Choroid plexus epithelial cell (primary cell): Measurements from ENCODE around the gene RPS6KA5.
"Not testable (repeated sequence)": the region's sequence is repeated elsewhere in the genome, so short reads cannot be mapped to it uniquely, and the experiment has no call there.

Source experiments
- DNase-seq: peaks from one replicate; pipeline ENCODE4 v3.0.0-alpha.2; 2010; ENCODE audit warnings: low read depth
- H3K4me3 ChIP-seq: 2 replicates; pipeline ENCODE4 v1.5.1; 2011; ENCODE audit warnings: low read depth, mild to moderate bottlenecking, control low read depth, low read length, moderate library complexity
- CTCF ChIP-seq: conservative IDR thresholded peaks from 2 replicates; pipeline ENCODE4 v1.5.1; 2011; ENCODE audit warnings: low read depth, mild to moderate bottlenecking, control low read depth, inconsistent platforms, low read length, moderate library complexity

The RPS6KA5 gene

GRCh38 chr14:90987140-90987539 is 73.3 kb downstream of the RPS6KA5 start:
- no peak for DNase-seq
- H3K4me3 ChIP-seq, result no peak overlapping the region
- no peak for TF ChIP-seq CTCF

DNA sequence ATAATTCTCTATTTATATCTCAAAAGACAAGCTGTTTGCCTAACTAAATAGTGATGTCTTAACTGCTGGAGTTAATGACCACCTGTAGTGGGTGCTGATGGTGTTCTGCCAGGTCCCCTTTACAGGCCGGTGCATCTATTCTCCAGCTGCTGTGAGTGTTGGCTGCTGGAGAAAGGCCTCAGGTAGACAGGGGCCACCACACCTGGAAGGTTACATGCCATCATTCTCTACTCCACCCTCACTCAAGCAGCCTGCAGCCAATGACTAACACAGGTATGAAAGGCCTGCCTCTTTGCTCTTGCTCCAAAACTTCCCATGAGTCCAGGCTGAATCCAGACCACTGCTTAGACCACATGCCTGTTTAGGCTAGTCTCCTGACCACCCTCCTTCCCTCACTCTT is 73.9 kb downstream of the RPS6KA5 start:
- no peak for TF ChIP-seq CTCF
- no peak overlapping the region for H3K4me3 ChIP-seq
- no peak for DNase-seq

DNA sequence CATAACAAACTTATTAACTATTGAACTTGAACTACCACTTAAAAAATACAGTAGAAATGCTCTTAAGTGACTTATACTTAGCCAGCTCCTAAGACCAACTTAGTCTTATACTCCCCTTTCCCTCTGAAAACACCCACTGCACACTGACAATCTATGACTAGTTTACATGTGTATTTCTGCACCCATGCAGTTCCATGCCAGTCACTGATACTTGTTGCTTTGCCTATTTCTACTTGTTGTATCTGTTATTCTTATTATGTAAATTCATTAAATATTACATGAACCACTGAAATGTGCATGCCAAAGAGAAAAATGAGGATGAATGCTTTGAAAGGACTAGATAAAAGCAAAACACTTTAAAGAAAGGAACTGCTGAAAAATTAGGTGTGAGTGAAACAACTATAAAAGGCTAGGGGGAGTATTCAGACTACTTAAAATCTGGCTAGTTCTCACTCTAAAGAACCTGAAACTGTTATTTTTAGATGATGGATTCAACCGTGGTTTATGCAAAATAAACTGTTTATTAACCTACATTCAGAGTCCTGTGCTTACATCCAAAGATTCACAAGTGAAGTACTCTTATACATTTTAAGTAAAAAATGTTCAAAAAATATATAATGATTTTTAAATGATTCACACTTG is 74.7 kb downstream of the RPS6KA5 start:
- H3K4me3 ChIP-seq, result no peak overlapping the region
- no peak for TF ChIP-seq CTCF
- no peak for DNase-seq

- no peak for DNase-seq
- H3K4me3 ChIP-seq, result no peak overlapping the region
- TF ChIP-seq CTCF, result no peak
Measured at GRCh38 chr14:90983560-90983959, 76.9 kb downstream of the RPS6KA5 start.

DNA sequence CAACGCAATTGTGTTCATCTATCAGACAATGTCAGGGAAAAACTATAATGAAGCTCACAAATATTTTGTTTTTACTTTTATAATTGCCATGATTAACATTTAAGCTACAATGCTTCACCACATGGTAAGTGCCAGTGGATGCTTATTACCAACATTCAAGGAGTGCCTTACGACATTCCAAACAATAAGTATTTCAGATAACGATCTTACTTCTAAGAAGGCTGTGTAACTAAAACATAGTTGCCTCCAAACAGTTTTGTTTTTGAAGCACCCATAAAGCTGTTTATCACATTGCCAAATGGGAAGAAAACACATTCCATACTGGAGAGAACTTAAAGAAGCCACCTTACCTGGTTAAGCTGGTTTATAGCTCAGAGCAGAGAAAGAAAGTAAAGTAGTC is 78.8 kb downstream of the RPS6KA5 start:
- no peak for TF ChIP-seq CTCF
- no peak overlapping the region for H3K4me3 ChIP-seq
- DNase-seq, result no peak

GRCh38 chr14:90980636-90981035 is 79.8 kb downstream of the RPS6KA5 start:
- H3K4me3 ChIP-seq, DNase-seq: not testable (repeated sequence)

DNA sequence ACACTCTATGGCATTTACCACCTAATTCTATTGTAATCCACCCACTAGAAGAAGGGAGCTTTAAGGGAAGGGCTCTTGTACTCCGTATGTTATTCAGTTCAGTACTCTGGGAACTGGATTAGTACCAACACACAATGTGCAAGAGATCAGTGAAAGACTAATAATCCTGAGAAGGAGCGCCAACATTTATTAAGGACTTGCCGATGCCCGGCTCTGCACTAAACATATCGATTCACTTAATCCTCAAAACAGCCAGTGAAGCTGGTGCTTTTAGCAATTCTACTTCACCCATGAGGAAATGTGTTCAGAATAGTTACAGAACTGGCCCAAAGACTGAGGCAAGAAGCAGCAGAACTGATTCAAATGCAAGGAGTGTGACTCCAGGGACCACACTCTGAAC is 80.9 kb downstream of the RPS6KA5 start:
- no peak for TF ChIP-seq CTCF
- H3K4me3 ChIP-seq, result no peak overlapping the region
- DNase-seq, result no peak
